ENCODE data around the gene APBA2.

APBA2 gene

DNA sequence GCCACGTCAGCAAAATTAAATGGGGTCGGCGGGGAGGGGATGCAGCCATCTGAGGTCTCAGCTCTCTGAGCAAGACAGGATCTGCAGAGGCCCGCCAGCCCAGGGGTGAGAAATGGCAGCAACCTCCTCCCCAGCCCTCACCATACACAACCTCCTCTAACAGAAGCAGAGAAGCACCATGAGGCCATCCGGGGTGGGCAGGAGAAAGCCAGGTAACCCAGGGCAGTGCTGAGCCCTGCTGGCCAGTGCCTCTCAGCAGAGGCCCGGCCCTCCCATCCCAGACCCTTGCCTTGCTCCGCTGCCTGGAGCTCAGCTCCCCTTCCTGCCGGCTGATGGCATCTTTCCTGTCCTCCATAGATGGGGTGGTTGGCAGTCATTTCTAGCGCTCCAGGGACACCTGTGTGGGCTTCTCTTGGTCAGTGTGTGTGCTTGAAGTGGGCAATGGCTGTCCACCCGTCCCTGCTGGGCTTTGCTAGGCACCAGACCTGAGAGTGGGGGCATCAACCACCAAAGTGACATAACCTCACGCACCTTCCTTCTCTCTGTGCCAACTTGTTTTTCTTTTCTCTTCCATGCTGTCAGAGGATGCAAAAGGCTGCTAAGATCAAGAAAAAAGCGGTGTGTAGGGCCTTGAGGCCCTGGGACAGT, 208.0 kb downstream of the APBA2 start:
- no peak for DNase-seq

DNA sequence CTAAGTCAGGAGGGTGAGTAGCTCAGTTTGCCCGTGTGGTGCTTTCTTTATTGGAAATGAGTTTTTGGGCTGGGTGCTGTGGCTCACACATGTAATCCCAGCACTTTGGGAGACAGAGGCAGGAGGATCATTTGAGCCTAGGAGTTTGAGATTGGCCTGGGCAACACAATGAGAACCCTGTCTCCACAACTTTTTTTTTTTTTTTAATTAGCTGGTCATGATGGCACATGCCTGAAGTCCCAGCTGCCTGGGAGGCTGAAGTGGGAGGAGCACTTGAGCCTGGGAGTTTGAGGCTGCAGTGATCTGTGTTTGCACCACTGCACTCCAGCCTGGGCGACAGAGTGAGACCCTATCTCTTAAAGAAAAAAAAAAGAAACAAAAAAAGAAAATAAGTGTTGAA, 208.9 kb downstream of the APBA2 start:
- no peak for DNase-seq

DNA sequence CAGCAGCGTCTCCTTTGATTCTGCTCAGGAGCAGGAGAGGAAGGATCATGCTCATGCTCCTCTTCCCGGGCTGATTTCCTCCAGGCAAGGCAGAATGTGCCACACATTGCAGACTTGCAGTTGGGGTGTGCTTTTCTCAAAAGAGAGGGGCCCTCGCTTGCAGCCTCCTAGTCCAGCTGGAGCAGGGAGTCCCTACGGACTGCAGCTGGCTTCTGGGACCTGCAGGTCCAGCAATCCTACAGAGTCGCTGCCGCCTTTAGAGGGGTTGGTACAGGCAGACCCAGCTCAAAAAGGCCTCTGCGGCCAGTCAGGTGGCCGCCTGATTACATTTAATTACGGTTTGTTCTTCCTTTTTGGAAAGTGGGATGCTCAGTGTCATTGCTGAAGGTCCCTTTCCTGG, 210.0 kb downstream of the APBA2 start:
- no peak for DNase-seq

DNA sequence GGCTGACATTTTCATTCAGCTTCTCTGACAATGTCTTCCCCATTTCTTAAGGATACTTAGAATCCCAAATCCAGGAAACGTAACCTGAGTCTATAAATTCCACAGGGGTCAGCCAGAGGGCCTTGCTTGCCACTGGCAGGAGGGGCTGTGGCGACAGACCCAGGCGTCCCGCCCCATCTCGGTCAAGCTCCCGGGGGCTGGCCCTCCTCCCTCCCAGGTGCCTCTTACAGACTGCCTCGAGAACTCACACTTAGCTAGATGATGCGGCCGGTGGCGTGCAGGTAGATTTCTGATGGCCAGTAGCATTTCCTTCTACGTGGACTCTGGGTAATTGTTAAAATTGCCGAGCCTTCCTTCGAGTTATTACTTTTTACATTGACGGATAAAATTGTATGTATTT, 211.4 kb downstream of the APBA2 start:
- no peak for DNase-seq

DNA sequence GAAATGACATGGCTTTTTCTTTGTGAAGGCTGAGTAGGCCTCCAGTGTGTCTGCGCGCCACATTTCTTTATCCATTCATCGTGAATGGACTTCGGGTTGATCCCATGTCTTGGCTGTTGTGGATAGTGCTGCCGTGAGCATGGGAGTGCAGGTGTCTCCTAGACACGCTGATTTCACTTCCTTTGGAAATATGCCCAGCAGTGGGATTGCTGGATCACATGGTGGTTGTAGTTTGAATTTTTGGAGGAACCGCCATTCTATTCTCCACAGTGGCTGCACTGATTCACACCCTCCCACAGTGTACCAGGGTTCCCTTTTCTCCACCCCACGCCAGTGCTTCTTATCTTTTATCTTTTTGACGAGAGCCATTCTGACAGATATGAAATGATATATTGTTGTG, 212.2 kb downstream of the APBA2 start:
- DNase-seq = no peak

DNA sequence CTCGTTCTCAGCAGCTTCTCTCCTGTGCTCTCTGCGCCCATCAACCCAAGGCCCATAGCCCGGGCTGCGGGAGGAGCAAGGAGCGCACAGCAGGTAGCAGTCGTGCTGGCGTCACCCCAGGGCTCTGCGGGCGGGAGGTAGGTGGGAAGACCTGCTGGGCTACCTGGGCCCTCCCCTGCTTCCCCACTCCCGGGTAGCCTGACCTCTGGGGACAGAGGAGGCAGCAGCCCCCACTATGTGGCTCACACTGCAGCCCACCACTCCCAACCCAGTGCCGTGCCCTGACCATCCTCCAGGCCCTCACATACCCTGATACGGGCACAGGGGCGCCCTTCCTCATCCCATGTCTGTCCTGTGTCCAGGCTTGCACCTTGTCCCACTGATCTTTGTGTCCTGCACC, 212.9 kb downstream of the APBA2 start:
- DNase-seq = no peak

DNA sequence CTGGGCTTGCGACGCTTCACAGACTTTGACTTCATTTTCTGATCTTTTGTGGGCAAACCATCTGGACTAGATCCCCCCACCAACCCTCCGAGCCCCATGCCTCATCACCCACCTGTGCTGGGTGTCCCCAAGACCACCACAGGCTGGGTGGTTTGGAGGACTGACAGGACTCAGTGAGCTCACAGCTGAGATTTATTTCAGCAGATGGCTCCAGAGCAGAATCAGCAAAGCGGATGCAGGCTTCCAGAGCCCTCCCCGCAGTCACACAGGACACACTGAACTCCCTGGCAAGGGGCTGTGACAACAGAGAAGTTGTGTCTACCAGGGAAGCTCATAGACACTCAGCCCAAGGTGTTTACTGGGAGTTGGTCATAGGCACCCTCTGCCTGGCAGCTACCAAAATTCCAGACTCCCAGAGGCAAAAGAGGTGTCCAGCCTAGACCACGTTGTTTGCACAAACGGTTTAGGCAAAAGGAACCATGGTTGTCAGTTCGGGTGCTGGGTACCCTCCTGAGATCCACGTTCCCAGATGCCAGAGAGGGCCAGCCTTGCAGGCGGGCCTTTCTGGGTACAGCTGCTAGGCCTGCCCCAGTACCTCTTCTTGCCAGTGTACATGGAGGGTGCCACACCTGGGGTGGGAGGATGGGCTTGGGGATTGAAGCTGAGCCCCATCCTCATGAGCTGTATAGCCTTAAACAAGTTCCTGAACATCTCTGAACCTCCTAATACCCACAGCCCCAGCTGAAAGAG, 213.5 kb downstream of the APBA2 start:
- DNase-seq = no peak

DNA sequence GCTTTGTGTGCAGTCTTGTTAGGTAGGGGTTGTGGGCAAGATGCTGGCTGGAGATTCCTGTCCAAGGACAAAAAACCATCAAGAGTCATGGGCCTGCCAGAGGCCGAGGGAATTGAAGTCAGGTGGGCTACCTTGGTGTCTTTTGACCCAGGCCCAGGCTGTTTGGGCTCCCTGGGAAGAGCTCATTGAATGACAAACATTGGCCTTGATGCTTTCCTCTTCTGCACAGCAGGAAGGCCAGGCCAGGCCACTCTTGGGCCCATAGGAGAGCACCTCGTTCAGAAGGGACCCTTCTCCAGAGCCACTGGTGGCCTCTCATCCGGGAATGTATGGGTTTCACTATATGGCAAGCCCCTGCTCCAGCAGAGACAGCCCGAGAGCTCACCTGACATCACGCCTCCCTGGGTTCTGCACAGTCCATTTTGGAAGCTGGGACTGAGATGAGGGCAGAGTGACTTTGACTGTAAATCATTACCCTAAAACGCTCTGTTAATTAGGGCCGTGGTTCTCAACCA, 214.8 kb downstream of the APBA2 start:
- no peak for DNase-seq

DNA sequence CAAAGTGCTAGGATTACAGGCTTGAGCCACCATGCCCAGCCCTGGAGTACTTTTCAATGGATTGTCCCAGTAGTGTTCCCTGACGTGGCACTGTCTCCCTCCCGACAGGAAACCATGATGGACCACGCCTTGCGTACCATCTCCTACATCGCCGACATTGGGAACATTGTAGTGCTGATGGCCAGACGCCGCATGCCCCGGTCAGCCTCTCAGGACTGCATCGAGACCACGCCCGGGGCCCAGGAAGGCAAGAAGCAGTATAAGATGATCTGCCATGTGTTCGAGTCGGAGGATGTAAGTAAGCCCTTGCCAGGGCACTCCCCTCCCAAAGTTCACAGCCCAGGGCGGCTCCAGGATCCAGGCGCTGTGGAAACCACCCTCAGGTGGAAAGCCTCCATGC, 215.7 kb downstream of the APBA2 start:
- no peak for DNase-seq

DNA sequence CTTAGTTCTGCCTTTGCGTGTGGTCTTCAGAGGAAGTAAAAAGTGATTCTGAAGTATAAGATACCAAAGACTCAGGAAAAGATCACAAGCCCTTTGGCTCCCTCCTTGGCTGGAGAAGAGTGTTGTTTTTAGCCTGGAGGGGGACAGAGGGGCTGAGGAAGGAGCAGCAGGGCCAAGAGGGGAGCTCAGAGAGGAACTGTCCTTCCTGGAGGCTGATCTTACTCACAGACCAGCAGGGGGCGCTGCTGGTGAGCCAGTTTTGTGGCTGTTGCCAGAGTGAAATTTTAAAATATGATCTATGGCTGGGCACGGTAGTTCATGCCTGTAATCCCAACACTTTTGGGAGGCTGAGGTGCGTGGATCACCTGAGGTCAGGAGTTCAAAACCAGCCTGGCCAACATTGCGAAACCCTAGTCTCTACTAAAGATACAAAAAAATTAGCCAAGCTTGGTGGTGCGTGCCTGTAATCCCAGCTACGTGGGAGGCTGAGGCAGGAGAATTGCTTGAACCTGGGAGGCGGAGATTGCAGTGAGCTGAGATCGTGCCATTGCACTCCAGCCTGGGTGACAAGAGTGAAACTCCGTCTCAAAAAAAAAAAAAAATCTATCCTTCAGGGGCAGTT, 216.5 kb downstream of the APBA2 start:
- DNase-seq = peak; percentile 31 to 50

DNA sequence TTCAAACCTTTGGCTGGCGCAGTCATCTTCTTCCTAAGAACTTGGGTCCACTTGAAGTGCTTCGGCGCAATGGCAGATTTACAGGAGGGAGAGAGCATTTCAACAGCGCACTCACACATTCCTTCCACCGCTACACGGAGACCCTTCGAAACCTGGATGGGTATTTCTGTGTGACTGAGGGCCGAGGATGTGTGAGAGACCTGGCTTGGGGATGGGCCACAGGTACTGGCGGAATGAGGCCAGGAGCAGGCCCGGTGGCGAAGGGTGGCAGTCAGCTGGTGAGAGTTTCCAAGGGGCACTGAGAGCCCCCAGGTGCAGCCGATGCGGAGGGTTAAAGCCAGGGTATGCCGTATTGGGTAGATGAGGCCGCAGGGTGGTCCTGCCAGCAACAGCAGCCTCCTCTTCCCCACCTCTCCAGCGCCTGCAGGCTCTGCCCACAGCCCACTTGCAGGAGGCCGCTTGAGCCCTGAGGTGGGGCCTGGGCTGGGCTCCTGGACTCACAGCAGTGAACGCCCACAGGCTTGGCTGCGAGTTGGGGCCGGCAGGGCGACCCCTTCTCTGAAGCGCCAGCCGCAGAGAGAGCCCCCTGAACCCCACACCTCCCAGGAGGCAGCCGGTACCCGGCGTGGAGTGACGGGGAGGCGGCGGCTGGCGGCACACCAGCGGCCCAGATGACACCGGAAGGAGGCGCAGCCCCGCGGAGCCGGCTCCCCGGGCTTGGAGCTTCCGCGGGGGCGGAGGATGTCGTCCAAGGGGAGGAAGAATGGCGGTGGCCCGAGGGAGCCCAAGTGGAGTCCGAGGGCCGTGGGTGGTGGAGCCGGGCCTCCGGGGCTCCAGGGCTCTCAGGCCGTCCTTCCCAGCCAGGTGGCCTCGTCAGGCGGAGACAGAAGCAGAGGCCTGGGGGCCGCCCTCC, 217.4 kb downstream of the APBA2 start:
- no peak for DNase-seq

DNA sequence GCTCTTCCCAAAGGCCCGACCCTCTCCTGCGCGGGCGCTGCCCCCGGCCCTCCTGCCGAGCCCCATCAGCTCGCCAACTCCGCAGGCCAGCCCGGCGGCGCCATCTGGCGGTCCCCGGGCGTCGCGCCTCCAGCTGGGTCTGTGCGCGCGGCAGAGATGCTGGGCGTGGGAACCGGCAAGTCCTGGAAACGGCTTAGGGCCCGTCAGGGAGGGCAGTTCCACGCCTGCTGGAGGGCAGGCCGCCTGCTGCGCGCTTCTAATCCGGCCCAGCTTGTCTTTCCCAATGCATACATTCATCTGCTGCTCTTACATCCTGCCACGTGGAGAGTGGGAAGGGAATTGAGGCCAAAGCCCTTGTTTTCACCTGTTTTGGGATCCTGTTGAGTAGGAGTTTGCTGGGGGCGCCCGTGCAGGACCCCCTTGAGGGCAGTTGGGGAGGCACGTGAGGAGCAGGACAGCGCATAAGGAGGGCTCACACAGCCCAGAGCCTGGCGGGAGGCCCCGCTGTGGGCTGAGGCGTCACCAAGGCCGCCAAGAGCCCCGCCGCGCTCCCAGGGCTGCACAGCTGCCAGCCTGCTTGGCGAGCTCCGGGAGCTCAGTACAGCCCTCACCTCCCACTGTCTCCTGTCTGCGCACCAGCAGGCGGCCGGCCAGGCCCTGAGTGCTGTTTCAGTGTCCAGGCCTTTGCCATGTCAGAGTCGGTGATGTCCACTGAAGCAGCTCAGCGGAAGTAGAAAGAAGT, 218.2 kb downstream of the APBA2 start:
- peak; percentile 26 to 43 for DNase-seq

DNA sequence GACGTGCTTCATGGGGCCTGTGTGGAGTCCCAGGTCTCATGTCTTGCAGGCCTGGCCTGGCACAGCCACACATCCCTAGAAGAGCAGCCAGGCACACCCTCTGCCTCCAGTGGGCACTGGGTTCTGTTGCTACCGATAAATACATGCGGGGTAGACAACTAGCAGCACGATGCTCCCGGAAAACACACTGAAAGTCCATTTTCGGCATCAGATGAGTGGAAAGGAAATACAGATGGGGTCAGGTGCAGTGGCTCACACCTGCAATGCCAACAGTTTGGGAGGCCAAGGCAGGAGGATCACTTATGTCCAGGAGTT, 218.7 kb downstream of the APBA2 start:
- DNase-seq = no peak

DNA sequence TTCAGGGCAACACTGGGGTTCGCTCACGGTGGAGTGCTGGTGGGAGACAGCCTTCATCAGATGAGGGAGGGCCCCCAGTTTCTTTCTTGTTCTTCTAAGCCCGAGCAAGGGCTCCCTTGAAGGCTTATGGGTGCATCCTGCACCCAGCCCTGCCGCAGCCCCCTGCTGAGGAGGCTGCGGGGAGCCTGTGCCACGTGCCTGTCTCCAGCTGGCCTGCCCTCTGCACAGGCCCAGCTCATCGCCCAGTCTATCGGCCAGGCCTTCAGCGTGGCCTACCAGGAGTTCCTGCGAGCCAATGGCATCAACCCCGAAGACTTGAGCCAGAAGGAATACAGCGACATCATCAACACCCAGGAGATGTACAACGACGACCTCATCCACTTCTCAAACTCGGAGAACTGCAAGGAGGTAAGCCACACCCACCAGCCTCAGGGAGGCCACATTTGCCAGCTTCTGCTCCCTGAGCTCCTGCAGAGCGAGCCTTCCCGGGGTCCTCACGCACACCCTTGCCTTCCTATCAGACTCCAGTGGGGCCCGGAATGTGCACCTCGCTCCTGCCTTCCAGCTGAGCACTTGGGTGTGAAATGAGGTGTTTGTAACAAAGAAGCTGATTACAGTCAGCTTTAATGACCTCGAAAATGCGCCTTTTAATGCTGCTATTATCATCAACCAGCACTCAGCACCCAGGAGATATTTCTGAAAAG, 219.5 kb downstream of the APBA2 start:
- DNase-seq = no peak

DNA sequence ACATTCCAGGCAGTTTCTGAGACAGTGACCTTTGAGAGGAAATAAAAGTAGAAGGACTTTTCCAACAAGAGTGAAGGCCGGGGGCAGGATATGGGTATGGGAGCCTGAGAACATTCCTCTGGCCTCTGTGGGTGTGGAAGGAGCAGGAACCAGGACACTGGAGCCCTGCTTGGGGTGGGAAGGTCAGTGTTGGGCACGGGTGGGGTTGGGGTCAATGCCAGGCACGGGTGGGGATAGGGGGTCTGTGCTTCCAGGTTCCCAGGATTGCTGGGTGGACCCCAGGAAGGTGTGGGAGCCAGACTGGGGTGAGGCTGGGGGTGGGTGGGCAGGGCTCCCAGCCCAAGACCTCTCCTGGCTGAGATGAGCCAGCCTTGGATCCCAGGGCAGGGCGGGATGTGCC, 220.3 kb downstream of the APBA2 start:
- no peak for DNase-seq

DNA sequence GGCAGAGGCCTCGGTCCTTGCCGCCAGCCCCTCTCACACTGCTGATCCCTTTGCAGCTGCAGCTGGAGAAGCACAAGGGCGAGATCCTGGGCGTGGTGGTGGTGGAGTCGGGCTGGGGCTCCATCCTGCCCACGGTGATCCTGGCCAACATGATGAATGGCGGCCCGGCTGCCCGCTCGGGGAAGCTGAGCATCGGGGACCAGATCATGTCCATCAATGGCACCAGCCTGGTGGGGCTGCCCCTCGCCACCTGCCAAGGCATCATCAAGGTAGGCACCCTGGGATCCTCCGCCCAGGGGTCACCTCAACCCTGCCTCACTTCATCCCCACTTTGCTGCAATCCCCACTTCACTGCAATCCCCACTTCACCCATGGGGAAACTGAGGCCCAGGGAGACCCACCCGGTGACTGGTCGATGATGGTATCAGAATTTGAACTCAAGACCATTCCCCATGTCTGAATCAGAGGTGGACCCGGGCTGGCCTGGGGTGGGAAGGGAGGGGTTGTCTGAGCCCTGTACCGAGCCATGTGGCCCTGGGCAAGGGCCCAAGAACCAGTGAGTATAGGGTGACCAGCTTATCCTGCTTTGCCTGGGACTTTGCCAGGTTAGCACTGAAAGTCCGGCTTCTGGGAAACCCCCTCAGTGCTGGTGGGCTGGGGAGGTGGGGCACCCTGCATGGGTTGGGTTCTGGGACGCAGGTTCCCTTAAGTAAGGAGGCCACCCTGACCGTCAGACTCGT, 220.9 kb downstream of the APBA2 start:
- no peak for DNase-seq

DNA sequence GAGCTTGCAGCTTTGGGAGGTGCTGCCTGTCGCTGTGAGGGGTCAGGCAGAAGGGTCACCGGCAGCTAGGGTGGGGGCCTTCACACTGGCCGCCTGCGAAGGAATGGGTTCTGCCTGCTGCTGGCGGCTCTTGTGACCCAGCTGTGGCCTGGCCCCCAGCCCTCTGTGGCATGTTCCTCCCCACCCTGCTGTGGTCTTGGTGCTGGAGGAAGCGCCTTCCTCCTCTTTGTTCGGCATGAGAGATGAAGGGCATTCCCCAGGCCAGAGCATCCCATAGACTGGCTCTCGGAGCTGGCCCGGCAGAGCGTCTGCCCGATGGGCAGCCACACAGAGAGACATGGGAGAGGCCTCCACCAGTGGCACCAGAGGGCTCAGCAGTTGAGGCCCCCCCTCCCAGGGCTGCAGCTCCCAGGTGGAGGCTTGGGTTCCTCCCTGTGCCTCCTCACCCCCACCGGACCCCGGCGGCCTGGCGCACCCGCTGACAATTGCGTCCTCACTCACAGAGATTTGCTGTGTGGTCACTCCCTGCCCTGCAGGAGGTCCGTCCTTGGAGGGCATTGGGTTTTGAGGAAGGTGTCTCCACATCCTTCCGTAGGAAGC, 221.6 kb downstream of the APBA2 start:
- DNase-seq = no peak

DNA sequence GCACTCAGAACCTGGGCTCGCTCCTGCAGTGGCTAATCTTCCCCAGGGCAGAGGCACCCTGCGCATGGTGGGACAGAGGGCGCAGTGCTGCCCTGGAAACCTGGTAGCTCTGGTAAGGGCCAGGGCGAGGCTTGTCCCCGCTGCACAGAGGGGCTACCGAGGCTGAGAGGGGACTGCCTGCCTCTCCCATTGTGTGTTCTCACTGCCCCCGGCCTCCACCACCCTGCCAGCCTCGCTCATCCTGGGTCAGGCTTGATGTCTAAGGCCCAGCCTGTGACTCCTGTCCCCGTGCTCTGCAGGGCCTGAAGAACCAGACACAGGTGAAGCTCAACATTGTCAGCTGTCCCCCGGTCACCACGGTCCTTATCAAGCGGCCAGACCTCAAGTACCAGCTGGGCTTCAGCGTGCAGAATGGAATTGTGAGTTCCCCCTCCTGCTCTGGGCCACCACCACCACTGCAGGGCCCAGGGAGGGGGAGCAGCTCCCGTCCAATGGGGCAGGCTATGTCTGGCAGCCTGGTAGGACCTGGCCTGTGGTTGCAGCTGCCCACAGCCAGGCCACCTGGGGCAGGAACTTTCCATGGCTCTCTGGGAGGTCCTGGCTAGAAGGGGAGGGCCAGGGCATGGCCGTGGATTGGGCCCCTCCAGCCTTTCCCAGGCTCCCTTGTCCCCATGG, 222.3 kb downstream of the APBA2 start:
- DNase-seq = no peak

DNA sequence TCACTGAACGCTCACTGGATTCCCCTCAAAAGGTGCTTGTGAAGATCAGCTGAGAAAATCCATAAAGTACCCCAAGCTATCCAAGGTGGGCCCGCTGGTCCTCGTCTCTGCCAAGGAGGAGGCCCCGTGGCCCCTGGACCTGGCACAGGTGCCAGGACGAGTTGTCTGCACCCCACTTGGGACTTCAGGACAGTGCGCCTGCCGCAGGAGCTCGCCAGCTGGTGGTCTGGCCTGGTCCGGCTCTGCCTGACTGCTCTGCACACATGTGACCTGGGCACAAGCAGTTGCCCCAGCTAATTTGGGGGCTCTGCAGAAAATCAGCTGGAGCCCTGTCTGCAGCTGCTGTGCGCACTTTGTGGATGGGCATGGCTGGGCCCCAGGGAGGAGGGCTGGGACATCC, 224.0 kb downstream of the APBA2 start:
- DNase-seq = no peak

DNA sequence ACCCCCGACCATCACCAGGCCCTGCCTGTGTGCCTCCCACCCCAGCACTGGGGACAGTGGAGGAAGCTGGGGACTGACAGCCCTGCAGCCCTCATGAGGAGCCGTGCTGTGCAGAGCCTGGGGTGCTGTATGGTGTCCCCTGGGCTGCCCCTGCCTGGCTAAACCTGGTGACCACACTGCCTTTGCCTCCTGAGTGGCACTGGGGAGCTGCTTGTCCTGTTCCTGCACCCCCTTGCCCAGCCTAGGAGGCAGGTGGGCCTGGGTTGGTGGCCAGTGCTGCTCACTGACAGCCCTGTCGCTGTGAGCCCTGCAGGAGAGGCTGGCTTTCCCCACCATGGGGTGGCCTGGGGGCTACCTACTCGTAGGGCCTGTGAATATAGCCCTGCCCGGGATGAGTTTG, 224.4 kb downstream of the APBA2 start:
- no peak for DNase-seq

Data from inflammatory macrophage treated with lipopolysaccharide for 1 hour (primary cell).